ENCODE measurements around the gene AFG1L.
"Not testable (repeated sequence)": the region's sequence is repeated elsewhere in the genome, so short reads cannot be mapped to it uniquely, and the experiment has no call there.

Gene AFG1L

GRCh38 chr6:108309844-108310243 is 15.0 kb downstream of the AFG1L start:
- no peak overlapping the region for H3K4me3 ChIP-seq (ENCODE audit: low read length)
- no peak for DNase-seq (ENCODE audit: low read depth)
- TF ChIP-seq CTCF (conservative IDR thresholded peaks at IDR 0.05; ENCODE audit: low read depth, low read length): no peak

GRCh38 chr6:108312605-108313004 is 17.8 kb downstream of the AFG1L start:
- no peak for DNase-seq (ENCODE audit: low read depth)
- H3K4me3 ChIP-seq (ENCODE audit: low read length): no peak overlapping the region
- no peak for TF ChIP-seq CTCF (conservative IDR thresholded peaks at IDR 0.05; ENCODE audit: low read depth, low read length)

- DNase-seq (ENCODE audit: low read depth): no peak
- TF ChIP-seq CTCF (conservative IDR thresholded peaks at IDR 0.05; ENCODE audit: low read depth, low read length): no peak
- no peak overlapping the region for H3K4me3 ChIP-seq (ENCODE audit: low read length)
Measured at GRCh38 chr6:108321253-108321747, 26.4 kb downstream of the AFG1L start.

GRCh38 chr6:108322728-108323127 is 27.9 kb downstream of the AFG1L start:
- no peak for TF ChIP-seq CTCF (conservative IDR thresholded peaks at IDR 0.05; ENCODE audit: low read depth, low read length)
- H3K4me3 ChIP-seq (ENCODE audit: low read length): no peak overlapping the region
- DNase-seq (ENCODE audit: low read depth): no peak

GRCh38 chr6:108323710-108324466 is 29.0 kb downstream of the AFG1L start:
- no peak for DNase-seq (ENCODE audit: low read depth)
- TF ChIP-seq CTCF (conservative IDR thresholded peaks at IDR 0.05; ENCODE audit: low read depth, low read length): no peak
- no peak overlapping the region for H3K4me3 ChIP-seq (ENCODE audit: low read length)

GRCh38 chr6:108330221-108330785 is 35.4 kb downstream of the AFG1L start:
- H3K4me3 ChIP-seq (ENCODE audit: low read length); DNase-seq (ENCODE audit: low read depth): not testable (repeated sequence)

- TF ChIP-seq CTCF (conservative IDR thresholded peaks at IDR 0.05; ENCODE audit: low read depth, low read length): no peak
- no peak overlapping the region for H3K4me3 ChIP-seq (ENCODE audit: low read length)
Measured at GRCh38 chr6:108330806-108331205, 36.0 kb downstream of the AFG1L start.

More at GRCh38 chr6:108330806-108331205, 36.0 kb downstream of the AFG1L start:
- DNase-seq (ENCODE audit: low read depth): no peak
